AG09319 (cell line): ENCODE data around the gene PCSK2.

ENCODE experiments used
- DNase-seq: peaks from one replicate; pipeline ENCODE4 v3.0.0-alpha.2; 2010; ENCODE audit warnings: low read depth; ENCODE audit errors: extremely low read depth
- CTCF ChIP-seq: IDR thresholded peaks from 2 replicates; pipeline ENCODE4 v1.5.1; 2011; ENCODE audit warnings: low read depth, mild to moderate bottlenecking, inconsistent platforms, low read length, moderate library complexity

PCSK2 gene

GRCh38 chr20:17494201-17494600 lies 267.4 kb downstream of the PCSK2 start:
- TF ChIP-seq CTCF: no peak
- no peak for DNase-seq

- no peak for DNase-seq
- TF ChIP-seq CTCF: no peak
Measured at GRCh38 chr20:17495826-17496225, 269.0 kb downstream of the PCSK2 start.

- no peak for TF ChIP-seq CTCF
- DNase-seq: no peak
Measured at GRCh38 chr20:17497821-17498580, 271.2 kb downstream of the PCSK2 start.

GRCh38 chr20:17498641-17499040 lies 271.8 kb downstream of the PCSK2 start:
- TF ChIP-seq CTCF: no peak
- no peak for DNase-seq

GRCh38 chr20:17499041-17499440 lies 272.2 kb downstream of the PCSK2 start:
- no peak for DNase-seq
- no peak for TF ChIP-seq CTCF

- no peak for DNase-seq
- TF ChIP-seq CTCF: no peak
Measured at GRCh38 chr20:17500271-17500670, 273.4 kb downstream of the PCSK2 start.

- TF ChIP-seq CTCF: no peak
- DNase-seq: no peak
Measured at GRCh38 chr20:17500826-17501225, 274.0 kb downstream of the PCSK2 start.
